Transverse colon (tissue), 4 donors: ENCODE data around the gene TOP2A. TPM values are rescaled to one million over a fixed set of nuclear protein-coding genes. Genes with fewer than 3 reads are reported as not detected.

Experiments
- DNase-seq: peaks from one replicate; pipeline ENCODE4 v3.0.0-alpha.2; 2019
- H3K27ac ChIP-seq, 4 donors: fragments of 200-600 bp; sonication (generic); 2 replicates each; pipeline ENCODE4 v1.5.1; 2016 to 2018; ENCODE audit warnings: inconsistent platforms in 4 of 4
- H3K27me3 ChIP-seq: fragments of 200-600 bp; sonication (generic); 2 replicates; pipeline ENCODE4 v1.5.1; 2017; ENCODE audit warnings: inconsistent platforms
- H3K36me3 ChIP-seq, 4 donors: fragments of 200-600 bp; sonication (generic); 2 replicates each; pipeline ENCODE4 v1.5.1; 2017 to 2019; ENCODE audit warnings: inconsistent platforms in 4 of 4
- H3K4me1 ChIP-seq, 4 donors: fragments of 200-600 bp; sonication (generic); 2 replicates each; pipeline ENCODE4 v1.5.1; 2017 to 2020; ENCODE audit warnings: inconsistent platforms in 4 of 4
- H3K4me3 ChIP-seq, 4 donors: fragments of 200-600 bp; sonication (generic); 1 replicate in 1 of 4; 2 replicates in 3 of 4; pipeline versions ENCODE4 v1.5.1 to v1.6.1; 2017 to 2019; ENCODE audit warnings: inconsistent platforms in 4 of 4
- H3K9me3 ChIP-seq, 2 donors: fragments of 200-600 bp; sonication (generic); 2 replicates each; pipeline ENCODE4 v1.5.1; 2017 to 2019; ENCODE audit warnings: inconsistent platforms in 2 of 2
- CTCF ChIP-seq, 5 experiments: fragments of 200-600 bp in 3 of 5; fragments of 450-650 bp in 2 of 5; sonication (generic) in 3 of 5; IDR thresholded peaks; 1 replicate in 2 of 5; 2 replicates in 3 of 5; pipeline ENCODE4 v1.5.1; 2016 to 2017; ENCODE audit warnings: antibody characterized with exemption in 5 of 5, inconsistent platforms in 3 of 5, mild to moderate bottlenecking in 2 of 5, moderate library complexity in 1 of 5
- EP300 ChIP-seq: sonication (generic); formaldehyde crosslinking; IDR thresholded peaks from one replicate; pipeline ENCODE4 v1.6.1; 2017; ENCODE audit warnings: antibody characterized with exemption, low read depth
- POLR2A ChIP-seq: fragments of 450-650 bp; IDR thresholded peaks from one replicate; pipeline ENCODE4 v1.6.1; 2016; ENCODE audit warnings: antibody characterized with exemption, mild to moderate bottlenecking, moderate library complexity
- POLR2AphosphoS5 ChIP-seq, 3 donors: sonication (generic); formaldehyde crosslinking; IDR thresholded peaks; one replicate each; pipeline ENCODE4 v1.6.1; 2016; ENCODE audit warnings: antibody characterized with exemption in 3 of 3
- WGBS, 2 donors: methylation state at CpG; one replicate each; pipeline ENCODE4 v1.1.5; 2018; ENCODE audit warnings: low coverage in 1 of 2; 5-methylcytosine and 5-hydroxymethylcytosine counted together
- in situ Hi-C, 4 donors: fragments of 200-750 bp; cut with MboI; loops; one replicate each; pipeline versions ENCODE4 v1.15.0 to v1.15.1; 2017; ENCODE audit warnings: low sequenced_read_pairs in 3 of 4, low pct_ligation_motif_present in 1 of 4, low pct_unique_long_range_greater_than_20kb in 1 of 4
- intact Hi-C: fragments of 100-400 bp; cut with DNase I; formaldehyde crosslinking; loops from one replicate; pipeline ENCODE4 v1.15.1; 2023; ENCODE audit warnings: low total_unique reads
- total RNA-seq, 4 donors: library from RNA; depleted of rRNA; stranded (reverse); fragments of >200 nt; gene quantifications; one replicate each; pipeline ENCODE4 v1.1.0, GENCODE V29; 2016

TOP2A gene
- total RNA-seq, 4 donors from 2014 or later, result 0.37 to 25.5 (median 7.5) TPM

GRCh38 chr17:40460968-40461731, 43.5 kb upstream of the TOP2A start:
- no peak for TF ChIP-seq POLR2A
- Histone ChIP-seq H3K9me3 (no peaks in the 10 kb centered on the region), H3K27me3 (no peaks in the 10 kb centered on the region), H3K36me3 (peaks cover 0 to 9% (median 0%) of the 10 kb centered on the region in 4 donors), H3K27ac (peak overlapping the region; percentile 15 to 83 (median 60)), H3K4me1 (peaks cover 38 to 57% (median 39%) of the 10 kb centered on the region in 4 donors), H3K4me3 (no peak overlapping the region)
- 63% methylated on average over 9 of the region's 9 CpGs; no CpG with 5 or more reads in 1 of the 2 donors for whole genome bisulfite sequencing, 2 donors
- in situ Hi-C loops (no loop called here), intact Hi-C loops (no loop called here)
- no peak for DNase-seq

GRCh38 chr17:40460604-40460967, 42.9 kb upstream of the TOP2A start:
- WGBS, 2 donors, result 70% methylated on average over 3 of the region's 3 CpGs; no CpG with 5 or more reads in 1 of the 2 donors
- DNase-seq, result no peak
- TF ChIP-seq CTCF (IDR thresholded peaks at IDR 0.05), result no peak
- no peak for TF ChIP-seq POLR2AphosphoS5 (IDR thresholded peaks at IDR 0.05)
- no peak for TF ChIP-seq EP300
- no peak for TF ChIP-seq POLR2A
- peaks cover 40 to 63% (median 41%) of the 10 kb centered on the region in 4 donors for H3K4me1 ChIP-seq
- no peaks in the 10 kb centered on the region for H3K9me3 ChIP-seq
- no peaks in the 10 kb centered on the region for H3K27me3 ChIP-seq
- in situ Hi-C loops (no loop called here), intact Hi-C loops (no loop called here)
- H3K36me3 ChIP-seq, result peaks cover 0 to 13% (median 0%) of the 10 kb centered on the region in 4 donors
- H3K27ac ChIP-seq, result peak overlapping the region; percentile 15 to 83 (median 60)
- H3K4me3 ChIP-seq, result no peak overlapping the region

GRCh38 chr17:40459636-40460603, 42.2 kb upstream of the TOP2A start:
- no peak for DNase-seq
- peak overlapping the region; percentile 3 to 83 (median 60) for H3K27ac ChIP-seq
- in situ Hi-C loops, result no loop called here

More at GRCh38 chr17:40459636-40460603, 42.2 kb upstream of the TOP2A start:
- 20 to 52% methylated on average over 1 to 8 of the region's 8 CpGs for whole genome bisulfite sequencing, 2 donors
- no peaks in the 10 kb centered on the region for H3K9me3 ChIP-seq
- intact Hi-C loops, result no loop called here
- H3K27me3 ChIP-seq, result no peaks in the 10 kb centered on the region
- H3K4me1 ChIP-seq, result peaks cover 40 to 63% (median 41%) of the 10 kb centered on the region in 4 donors
- H3K4me3 ChIP-seq, result no peak overlapping the region
- no peak for TF ChIP-seq POLR2AphosphoS5 (IDR thresholded peaks at IDR 0.05)
- no peak for TF ChIP-seq CTCF (IDR thresholded peaks at IDR 0.05)
- no peak for TF ChIP-seq POLR2A
- no peak for TF ChIP-seq EP300
- H3K36me3 ChIP-seq, result peaks cover 0 to 18% (median 3%) of the 10 kb centered on the region in 4 donors
